ENCODE results near the gene MPV17L.
"Not testable (repeated sequence)": the region's sequence is repeated elsewhere in the genome, so short reads cannot be mapped to it uniquely, and the experiment has no call there.

The MPV17L gene

DNA sequence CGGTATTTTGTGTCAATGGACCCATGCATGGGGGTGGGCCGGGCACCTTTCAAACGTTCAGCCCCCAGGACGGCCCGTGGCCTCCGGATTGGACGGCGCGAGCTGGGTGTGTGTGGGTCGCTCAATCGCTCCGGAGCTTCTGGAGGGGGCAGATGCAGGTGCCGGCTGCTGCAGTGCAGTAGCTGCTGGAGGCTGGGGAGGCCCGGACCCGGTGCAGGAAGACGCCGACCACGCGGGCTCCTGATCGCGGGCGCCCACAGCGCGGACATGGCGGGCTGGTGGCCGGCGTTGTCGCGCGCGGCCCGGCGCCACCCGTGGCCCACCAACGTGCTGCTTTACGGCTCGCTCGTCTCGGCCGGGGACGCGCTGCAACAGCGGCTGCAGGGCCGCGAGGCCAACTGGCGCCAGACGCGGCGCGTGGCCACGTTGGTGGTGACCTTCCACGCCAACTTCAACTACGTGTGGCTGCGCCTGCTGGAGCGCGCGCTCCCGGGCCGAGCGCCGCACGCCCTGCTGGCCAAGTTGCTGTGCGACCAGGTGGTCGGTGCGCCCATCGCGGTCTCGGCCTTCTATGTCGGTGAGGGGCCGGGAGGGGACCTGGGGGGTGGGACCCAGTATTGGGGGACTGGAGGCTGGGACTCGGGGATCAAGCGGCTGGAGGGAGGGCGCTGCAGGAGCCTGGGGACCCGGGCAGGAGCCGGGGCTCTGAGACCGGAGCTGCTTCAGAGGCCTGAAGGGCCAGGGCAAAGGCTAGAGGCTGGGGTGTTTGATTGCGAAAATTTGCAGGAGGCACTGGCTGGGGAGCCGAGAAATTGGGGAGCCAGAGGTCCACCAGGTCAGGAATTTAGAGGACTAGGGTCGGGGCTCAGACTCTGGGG, at the start of gene MPV17L:
Gene MPV17L (plus strand): TSS at position 124 of the 878 bp plus-strand sequence. CDS start 144 bp downstream, at position 268.
- not testable (repeated sequence) for DNase-seq (ENCODE audit: low read depth)

DNA sequence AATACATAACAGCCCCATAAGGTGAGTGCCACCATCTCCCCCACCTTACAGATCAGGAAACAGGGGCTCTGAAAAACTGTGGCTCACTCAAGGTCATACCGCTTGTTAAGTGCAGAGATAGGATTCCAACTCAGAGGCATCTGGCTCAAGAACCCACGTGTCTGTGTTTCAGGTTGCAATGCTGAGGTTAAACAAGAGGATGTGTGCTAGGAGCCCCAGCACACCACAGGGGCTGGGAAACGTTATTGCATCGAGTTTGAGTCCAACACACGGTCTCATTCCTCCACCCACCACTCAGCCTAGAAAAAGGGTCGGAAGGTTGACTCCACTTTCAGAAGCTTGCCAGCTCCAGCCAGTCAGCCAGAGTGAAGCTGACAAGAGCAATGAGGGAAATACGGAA, 46.8 kb upstream of the MPV17L start:
- not testable (repeated sequence) for DNase-seq (ENCODE audit: low read depth)

DNA sequence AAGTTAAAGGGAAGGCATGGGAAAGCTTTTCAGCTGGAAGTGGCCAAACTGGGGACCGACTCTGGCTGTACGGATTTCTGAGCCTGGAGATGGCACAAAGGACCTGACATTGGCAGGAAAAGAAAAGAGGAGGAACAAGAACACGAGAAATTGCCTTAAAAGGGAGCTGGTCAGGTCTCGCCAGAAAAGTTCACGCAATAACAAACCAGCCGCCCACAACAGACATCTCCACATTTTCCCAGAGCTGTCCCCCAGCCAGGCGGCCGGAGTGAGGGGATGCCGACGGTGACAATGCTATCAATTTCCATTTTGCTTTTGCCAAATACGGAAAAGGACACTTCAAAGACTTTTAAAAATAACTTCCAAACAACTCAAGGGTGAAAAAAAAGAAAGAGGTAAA, 44.3 kb upstream of the MPV17L start:
- DNase-seq (ENCODE audit: low read depth), result not testable (repeated sequence)

DNA sequence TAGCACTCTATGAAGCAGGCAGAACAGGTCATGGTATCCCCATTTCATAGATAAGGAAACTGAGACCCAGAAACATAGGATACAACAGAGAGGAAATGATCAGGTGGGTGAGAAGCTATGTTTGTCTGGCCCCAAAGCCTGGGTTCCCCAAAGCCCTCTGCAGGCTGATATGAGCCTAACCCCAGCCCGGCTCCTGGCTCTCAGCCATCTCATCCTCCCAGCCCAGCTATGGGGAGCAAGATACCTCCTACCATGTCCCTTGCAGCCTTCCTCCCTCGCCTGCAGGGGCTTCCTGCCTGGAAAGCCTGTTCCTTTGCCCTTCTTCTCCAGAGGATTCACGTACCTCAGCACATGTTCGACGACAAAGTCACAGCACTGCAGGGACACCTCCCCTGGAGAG, 43.8 kb upstream of the MPV17L start:
- DNase-seq (ENCODE audit: low read depth), result not testable (repeated sequence)

DNA sequence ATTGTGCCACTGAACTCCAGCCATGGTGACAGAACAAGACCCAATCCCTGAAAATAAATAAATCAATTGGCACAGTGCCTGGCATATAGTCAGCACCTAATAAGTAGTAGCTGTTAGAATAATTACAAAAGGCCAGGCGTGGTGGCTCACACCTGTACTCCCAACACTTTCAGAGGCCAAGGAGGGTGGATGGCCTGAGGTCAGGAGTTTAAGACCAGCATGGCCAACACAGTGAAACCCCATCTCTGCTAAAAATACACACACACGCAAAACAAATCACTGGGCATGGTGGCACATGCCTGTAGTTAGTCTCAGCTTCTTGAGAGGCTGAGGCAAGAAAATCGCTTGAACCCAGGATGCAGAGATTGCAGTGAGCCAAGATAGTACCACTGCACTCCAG, 42.7 kb upstream of the MPV17L start:
- DNase-seq (ENCODE audit: low read depth), result not testable (repeated sequence)

DNA sequence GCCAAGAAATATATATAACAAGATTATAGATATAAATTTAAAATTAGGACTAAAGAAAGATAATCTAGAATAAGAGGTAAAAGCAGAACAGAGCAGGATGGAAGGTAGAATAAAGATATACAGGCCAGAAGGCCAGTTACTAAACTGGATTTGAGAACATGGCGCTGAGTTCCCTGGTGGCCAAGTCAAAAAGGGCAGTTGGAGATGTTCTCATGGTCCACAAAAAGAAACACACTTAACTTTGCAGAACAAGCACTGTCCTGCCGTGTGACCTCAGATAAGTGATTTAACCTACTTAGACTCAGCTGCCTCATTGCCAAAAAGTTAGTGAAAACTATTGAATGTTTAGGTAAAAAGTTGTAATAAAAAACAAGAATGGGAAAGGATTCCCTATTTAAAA, 40.7 kb upstream of the MPV17L start:
- not testable (repeated sequence) for DNase-seq (ENCODE audit: low read depth)

DNA sequence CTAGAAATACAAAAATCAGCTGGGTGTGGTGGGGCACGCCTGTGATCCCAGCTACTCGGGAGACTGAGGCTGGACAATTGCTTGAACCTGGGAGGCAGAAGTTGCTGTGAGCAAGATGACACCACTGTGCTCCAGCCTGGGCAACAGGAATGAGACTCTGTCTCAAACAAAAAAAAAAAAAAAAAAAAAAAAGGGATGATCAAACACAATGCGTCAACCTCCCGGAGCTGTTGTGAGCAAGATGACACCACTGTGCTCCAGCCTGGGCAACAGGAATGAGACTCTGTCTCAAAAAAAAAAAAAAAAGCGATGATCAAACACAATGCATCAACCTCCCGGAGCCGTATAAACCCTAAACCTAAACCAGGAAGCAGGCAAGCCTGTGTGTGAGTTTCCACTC, 38.1 kb upstream of the MPV17L start:
- DNase-seq (ENCODE audit: low read depth), result not testable (repeated sequence)

DNA sequence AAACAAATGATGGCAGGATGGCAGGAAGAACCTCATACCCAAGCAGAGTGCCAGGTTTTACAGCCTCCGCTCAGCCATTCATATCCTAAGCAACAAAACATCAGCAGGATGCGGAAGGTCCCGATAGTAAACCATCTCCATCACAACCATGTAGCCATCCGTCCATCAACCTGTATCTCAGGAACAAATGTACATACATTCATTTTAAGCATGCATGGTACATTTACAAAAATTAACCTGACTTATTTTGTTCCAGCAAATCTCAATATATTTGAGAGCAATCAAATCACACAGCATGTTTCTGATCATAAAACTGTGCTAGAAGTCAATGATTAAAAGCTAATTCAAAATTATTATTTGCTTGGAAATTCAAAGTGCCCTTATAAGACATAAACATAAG, 17.4 kb upstream of the MPV17L start, which contains the start of gene NPIPA5:
Gene NPIPA5 (minus strand): TSS at position 101 of the 400 bp plus-strand sequence. CDS start 0 bp downstream, at position 101.
- DNase-seq (ENCODE audit: low read depth), result not testable (repeated sequence)

DNA sequence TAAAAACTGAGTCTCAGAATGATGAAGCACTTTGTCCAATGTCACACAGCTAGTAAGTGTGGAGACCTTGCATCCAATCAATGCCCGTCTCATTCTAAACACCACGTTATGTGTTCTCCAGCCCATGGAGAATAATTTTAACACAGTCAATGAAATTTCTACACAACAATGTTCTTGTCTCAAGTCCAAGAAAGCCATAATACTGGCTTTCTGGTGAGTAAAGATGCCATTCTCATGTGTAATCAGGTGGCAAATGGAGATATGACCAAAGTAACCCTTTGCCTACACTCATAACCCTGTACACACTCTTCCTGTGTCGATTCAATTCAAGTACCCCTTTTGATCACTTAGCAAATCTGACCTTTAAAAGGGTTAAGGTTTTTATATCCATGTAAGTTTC, 12.7 kb upstream of the MPV17L start:
- DNase-seq (ENCODE audit: low read depth), result not testable (repeated sequence)

DNA sequence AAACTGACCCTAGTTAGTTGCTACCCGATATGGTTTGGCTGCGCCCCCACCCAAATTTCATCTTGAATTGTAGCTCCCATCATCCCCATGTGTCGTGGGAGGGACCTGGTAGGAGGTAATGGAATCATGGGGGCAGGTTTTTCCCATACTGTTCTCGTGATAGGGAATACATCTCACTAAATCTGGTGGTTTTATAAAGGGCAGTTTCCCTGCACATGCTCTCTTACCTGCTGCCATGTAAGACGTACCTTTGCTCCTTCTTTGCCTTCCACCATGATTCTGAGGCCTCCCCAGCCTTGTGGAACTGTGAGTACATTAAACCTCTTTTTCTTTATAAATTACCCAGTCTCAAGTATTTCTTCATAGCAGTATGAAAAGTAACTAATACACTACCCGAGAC, 7.5 kb upstream of the MPV17L start:
- DNase-seq (ENCODE audit: low read depth), result not testable (repeated sequence)

DNA sequence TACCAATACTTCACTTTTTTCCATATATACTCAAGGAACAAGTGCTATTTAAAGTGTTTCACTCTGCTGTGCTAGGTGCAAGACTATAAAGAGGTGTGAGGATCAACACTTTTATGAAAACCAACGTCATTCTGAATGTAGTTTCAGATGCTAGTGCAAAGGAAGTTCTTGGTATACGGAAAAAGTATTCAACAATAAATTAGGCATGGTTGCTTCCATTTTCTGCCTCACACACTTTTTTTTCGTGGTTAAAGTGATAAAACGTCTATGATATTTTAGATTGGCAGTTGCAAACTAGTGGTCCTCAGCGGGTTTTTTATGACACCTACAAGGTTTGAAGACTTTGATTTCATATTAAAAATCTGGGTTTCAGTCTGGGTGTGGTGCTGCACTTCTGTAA, 5.6 kb upstream of the MPV17L start:
- not testable (repeated sequence) for DNase-seq (ENCODE audit: low read depth)

DNA sequence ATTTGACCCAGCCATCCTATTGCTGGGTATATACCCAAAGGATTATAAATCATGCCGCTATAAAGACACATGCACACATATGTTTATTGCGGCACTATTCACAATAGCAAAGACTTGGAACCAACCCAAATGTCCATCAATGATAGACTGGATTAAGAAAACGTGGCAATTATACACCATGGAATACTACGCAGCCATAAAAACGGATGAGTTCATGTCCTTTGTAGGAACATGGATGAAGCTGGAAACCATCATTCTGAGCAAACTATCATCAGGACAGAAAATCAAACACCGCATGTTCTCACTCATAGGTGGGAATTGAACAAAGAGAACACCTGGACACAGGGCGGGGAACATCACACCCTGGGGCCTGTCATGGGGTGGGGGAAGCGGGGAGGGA, 2.5 kb upstream of the MPV17L start:
- DNase-seq (ENCODE audit: low read depth), result not testable (repeated sequence)

DNA sequence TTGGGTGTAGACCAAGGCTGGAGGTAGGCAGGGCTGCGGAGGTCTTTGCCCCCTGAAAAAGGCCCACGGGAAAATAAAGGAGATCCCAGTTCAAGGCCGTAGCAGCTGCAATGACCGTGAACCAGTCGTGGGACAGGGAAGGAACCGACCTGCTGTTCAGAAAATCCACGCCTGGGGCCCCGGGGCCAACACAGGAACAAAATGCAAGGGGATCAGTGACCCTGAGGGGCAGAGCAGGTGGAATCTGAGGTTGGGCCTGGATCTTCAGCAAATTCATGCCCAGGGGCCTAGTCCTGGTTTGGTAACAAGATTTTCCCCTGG, 915 bp downstream of the MPV17L start:
- DNase-seq (ENCODE audit: low read depth), result not testable (repeated sequence)

DNA sequence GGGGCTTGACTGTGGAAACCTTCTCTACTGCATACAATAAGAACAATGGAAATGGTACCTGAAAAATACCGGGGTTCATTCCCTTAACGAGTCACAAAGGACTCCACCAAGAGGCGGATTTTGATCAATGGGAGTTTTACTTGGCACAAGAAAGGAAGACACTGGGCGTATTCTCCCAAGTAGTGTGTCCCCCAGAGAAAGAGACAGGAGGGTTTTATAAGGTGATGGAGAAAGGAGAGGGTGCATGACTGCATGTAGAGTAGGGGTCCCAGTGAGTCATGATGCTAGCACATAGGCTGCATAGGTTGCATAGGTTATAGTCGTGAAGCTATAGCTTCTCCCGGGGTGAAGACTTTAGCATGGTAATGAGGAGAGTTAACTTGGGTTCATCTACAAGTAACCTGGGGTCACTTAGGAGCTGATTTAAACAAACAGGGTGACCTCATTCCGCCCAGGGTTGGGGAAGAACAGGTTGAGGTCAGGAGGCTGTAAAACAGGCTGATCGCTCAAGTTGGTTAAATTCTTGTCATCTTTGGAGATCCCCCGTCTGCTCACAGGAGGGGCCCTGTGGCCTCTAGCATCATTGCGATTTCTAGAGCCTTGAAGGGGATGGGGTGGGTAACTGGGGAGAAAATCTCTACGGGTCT, 1.5 kb downstream of the MPV17L start:
- DNase-seq (ENCODE audit: low read depth), result no peak

DNA sequence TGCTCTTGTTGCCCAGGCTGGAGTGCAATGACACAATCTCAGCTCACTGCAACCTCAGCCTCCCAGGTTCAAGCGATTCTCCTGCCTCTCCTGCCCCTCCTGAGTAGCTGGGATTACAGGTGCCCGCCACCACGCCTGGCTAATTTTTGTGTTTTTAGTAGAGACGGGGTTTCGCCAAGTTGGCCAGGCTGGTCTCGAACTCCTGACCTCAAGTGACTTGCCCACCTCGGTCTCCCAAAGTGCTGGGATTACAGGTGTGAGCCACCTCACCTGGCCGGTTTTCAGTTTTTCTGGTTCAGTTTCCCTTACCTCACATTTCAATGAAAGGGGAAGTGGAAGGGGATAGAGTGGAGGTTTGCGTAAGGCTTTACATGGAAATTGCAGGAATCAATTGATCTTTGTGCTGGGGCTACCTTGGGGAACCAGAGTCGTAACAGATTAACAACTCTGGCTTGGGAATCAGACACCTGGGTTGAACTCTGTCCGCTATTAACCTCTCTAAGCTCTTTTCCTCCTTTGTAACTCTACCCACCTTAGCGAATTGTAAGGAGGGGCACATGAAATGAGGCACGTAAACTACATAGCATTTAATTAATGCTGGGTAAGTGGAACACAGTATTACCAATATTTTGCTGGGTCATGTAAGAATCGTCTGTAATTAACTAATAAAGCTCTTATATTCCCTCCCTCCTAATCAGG, 3.2 kb downstream of the MPV17L start:
- DNase-seq (ENCODE audit: low read depth), result no peak

DNA sequence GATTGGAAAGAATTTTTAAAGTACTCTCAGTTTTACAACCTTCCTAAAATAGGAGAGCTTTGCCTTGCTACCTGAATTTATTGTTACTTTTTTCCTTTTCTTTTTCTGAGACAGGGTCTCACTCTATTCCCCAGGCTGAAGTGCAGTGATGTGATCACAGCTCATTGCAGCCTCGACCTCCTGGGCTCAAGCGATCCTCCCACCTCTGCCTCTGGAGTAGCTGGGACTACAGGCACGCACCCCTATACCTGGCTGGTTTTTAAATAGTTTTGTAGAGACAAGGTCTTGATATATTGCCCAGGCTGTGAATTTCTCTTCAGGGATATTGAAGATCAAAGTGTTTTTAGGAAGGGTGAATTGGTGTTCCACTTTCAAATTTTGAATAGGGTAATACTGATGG, 3.8 kb downstream of the MPV17L start:
- DNase-seq (ENCODE audit: low read depth), result no peak

DNA sequence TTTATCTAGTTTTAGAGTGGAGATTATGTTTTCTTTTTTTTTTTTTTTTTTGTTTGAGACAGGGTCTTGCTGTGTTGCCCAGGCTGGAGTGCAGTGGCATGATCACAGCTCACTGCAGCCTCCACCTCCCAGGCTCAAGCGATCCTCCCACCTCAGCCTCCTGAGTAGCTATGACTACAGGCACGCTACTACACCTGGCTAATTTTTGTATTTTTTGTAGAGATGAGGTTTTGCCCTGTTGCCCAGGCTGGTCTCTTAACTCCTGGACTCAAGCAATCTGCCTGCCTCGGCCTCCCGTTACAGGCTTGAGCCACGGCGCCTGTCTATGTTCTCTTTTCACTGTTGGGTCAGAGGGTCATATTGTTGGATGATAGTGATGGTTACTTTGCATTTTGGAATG, 4.8 kb downstream of the MPV17L start:
- not testable (repeated sequence) for DNase-seq (ENCODE audit: low read depth)

DNA sequence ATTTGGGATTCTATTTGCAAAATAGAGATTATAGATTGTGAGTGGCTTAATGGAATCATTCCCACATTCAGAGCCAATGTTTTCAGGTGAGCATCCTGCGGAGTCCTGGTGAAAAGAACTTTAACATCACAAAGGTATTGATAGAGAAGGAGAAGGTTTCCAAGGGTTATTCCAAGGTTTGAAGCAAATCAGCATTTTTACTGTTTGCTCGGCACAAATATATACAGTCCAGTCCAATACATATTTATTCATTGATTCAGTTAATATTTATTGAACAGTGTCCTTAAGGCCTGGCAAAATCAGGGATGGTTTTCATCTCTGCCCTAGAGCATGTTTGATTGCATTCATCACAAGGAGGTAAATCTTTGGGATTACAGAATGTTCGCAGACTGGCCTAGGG, 6.4 kb downstream of the MPV17L start:
- no peak for DNase-seq (ENCODE audit: low read depth)

DNA sequence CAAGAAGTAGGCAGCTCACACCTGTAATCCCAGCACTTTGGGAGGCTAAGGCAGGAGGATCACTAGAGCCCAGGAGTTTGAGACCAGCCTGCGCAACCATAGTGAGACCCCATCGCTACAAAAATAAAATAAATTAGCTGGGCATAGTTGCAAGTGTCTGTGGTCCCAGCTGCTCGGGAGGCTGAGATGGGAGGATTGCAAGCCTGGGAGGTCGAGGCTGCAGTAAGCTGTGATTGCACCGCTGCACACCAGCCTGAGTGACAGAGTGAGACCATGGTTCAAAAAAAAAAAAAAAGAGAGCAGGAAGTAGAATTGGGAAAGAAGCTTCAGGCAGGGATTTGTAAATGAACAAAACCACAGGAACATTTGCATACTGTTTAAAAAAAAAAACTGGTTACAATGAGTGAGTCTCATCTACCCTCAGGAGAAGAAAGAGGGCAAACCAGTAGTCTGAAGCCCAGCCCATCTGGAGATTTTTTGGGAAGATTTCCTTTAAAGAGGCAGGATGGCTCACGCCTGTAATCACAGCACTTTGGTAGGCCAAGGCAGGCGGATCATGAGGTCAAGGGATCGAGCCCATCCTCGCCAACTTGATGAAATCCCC, 7.9 kb downstream of the MPV17L start:
- no peak for DNase-seq (ENCODE audit: low read depth)

DNA sequence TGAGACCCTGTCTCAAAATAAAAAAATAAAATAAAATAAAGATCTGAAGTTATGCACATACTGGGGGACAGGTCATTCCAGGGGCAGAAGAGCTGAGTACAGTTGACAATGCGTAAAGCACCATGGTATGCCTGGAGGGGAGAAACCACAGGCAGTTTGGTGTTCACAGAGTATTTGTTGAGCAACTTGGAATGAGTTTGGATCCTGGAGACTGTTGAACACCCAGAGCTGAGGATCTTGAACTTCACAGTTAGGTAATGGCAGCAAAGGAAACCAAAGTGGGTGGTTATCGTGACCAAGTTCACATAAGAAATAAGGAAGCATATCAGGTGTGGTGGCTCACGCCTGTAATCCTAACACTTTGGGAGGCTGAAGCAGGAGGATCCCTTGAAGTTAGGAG, 8.5 kb downstream of the MPV17L start:
- not testable (repeated sequence) for DNase-seq (ENCODE audit: low read depth)

DNA sequence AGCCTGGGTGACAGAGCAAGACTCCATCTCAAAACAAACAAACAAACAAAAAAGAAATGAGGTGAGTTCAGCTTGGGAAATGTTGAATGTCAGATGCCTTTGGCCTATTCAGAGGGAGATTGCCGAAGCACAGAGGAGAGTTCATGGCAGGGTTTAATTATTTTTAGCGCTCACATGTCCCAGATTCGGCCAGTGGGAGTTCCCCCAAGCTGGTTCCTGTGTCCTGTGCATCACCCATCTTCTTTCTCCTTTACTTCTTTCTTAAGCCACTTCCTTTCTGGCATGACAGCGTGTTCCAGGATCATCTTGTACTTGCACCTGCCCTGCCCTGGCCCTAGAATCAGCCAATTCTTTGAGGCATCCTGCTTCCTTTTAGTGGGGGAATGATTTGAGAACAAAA, 9.2 kb downstream of the MPV17L start:
- DNase-seq (ENCODE audit: low read depth), result no peak

DNA sequence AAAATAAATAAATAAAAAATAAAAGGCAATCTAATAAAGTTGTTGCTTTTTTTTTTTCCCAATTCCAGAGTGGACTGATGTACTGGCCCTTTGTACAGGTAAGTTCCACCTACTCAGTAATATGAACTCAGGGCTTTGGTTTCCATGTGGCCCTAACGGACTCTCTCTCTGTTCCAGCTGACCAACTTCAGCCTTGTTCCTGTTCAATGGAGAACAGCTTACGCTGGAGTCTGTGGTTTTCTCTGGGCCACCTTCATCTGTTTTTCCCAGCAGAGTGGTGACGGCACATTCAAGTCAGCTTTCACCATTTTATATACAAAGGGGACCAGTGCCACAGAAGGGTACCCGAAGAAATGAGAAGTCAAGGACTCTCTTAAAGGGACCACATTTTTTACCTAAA, 12.2 kb downstream of the MPV17L start:
- not testable (repeated sequence) for DNase-seq (ENCODE audit: low read depth)
